IPS DF 4.7 (cell line): ENCODE measurements around the gene SPINT4.
"Not testable (repeated sequence)": the region's sequence is repeated elsewhere in the genome, so short reads cannot be mapped to it uniquely, and the experiment has no call there.

ENCODE experiments used
- DNase-seq: peaks from one replicate; pipeline ENCODE4 v3.0.0-alpha.2; 2013; ENCODE audit warnings: low spot score; ENCODE audit errors: extremely low read depth

Gene SPINT4

GRCh38 chr20:45764618-45765282 is 42.6 kb downstream of the SPINT4 start:
- DNase-seq, result not testable (repeated sequence)

- DNase-seq, result peak; percentile 68
Observed at GRCh38 chr20:45765307-45765875, 43.2 kb downstream of the SPINT4 start.

GRCh38 chr20:45765980-45766379 is 43.8 kb downstream of the SPINT4 start:
- DNase-seq, result no peak

DNA sequence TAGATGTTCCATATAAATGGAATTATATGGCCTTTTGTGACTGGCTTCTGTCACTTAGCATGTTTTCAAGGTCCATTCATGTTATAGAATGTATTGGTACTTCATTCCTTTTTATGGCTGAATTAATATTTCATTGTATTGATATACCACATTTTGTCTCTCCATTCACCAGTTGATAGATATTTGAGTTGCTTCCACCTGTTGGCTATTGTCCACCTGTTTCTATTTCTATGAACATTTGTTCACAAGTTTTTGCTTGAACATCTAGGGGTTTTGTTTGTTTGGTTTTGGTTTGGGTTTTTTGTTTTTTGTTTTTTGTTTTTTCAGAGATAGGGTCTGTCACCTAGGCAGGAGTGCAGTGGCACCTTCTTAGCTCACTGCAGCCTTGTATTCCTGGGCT is 46.3 kb downstream of the SPINT4 start:
- DNase-seq, result no peak

DNA sequence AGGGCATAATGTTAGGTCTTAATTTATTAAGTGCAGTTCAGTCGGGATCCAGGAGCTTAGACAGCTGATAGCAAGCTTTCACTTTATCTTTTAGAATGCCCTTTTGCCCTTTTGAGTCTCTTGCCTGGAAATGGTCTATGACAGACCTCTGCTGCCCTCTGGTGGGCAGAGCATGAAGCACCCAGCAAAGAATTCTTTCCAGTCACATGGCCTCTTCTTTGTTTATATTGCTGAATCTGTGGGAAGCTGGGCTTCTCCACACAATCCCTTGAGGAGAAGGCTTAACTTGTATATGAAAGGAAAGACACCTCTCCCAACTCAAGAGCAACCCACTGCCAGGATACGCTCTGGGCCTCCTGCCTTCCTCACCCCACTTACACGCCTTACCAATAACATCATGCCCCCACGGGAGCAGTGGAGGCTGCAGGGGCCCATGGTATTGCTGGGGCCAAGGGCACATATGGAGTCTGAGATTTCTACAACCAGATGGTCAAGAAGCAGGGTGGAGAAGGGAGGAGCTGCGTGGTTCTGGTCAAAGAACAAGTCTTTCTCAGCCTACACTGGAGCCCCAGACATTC is 49.1 kb downstream of the SPINT4 start:
- DNase-seq, result peak; percentile 95

DNA sequence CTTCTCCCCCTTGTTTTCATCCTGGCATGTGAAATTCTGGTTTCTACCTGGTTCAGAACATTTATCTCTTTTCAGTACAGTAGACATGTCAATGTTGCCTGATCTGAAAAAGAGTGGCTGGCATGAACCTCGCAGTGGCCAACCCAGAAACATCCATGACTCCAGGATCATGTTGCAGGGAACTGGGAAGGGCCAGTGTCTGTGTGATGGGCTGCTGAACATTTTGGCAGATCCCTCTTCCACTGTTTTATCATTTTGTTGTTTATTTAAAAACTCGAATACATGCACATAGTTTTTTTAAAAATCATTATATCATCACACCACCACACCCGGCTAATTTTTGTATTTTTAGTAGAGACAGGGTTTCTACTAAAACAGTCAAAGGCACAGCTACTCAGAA is 50.5 kb downstream of the SPINT4 start:
- no peak for DNase-seq

GRCh38 chr20:45774945-45775344 is 52.8 kb downstream of the SPINT4 start:
- DNase-seq, result no peak

DNA sequence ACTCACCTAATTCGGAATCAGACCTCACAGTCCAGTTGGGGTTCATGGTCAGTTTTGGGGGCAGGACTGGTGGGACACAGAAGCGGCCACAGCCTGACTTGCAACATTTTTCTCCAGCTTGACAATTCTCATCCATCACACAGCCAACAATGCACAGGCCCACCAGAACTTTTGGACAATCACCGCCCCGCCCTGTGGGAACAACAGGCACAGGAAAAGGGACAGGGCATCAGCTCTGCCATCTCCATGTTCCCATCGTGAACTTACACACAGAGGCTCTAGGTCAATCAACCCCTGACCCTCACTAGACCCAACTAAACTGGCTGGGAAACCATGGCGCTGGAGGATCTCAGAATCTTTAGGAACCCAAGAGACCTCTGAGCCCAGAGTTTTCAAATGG is 53.3 kb downstream of the SPINT4 start:
- DNase-seq, result no peak
